Non-pigmented ciliary epithelial cell (primary cell): ENCODE measurements around the gene CCDC85C.

Source experiments
- DNase-seq: peaks from one replicate; pipeline ENCODE4 v3.0.0-alpha.2; 2010; ENCODE audit warnings: low read depth

Gene CCDC85C

GRCh38 chr14:99589651-99590530, 14.1 kb downstream of the CCDC85C start:
- DNase-seq = no peak

DNA sequence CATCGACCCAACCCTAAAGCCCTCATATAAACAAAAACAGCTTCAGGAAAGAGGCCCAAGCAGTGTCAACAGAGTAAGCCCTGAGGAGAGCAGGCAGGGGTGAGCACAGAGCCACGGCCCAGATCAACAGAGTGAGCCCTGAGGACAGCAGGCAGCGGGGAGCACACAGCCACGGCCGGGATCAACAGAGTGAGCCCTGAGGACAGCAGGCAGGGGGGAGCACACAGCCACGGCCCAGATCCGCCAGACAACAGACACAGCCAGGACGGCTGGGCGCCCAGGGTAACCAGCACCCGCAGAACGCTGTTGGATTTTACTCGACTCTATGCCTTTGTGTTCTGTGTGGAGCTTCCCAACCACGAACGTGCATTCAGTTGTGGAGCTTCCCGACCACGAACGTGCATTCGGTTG, 15.0 kb downstream of the CCDC85C start:
- no peak for DNase-seq

GRCh38 chr14:99587460-99588278, 16.3 kb downstream of the CCDC85C start:
- DNase-seq = no peak

- no peak for DNase-seq
Observed at GRCh38 chr14:99586761-99587459, 17.1 kb downstream of the CCDC85C start.

DNA sequence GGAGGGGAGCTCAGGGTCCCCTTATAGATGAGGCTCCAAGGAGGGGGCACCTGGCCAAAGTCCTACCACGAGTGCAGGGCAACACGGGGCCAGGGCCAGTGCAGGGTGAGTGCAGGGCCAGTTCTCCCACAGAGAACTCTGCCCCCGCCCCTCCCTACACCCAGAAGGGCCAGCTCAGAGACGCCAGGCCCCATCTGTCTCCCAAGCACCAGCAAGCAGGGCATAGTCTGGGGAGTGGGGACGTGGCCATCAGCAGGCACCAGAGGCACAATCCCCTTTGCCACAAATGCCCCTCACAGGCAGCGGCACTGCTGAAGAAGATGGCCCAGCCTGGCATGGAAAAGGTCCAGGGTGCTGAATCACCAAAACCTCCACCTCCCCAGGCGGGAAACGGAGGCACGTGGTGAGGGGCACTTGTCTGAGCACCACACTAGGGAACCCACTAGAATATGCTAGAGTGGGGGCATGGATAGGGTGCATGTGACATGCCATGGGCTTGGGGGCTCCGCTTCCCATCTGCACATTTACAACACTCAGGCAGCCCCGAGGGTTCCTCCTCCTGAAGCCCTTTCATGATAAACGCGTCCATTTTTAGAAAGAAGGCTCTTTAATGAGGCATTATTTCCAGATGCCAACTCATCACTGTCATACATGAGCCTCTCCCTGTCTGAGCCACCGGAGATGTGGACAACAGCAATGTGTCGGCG, 17.8 kb downstream of the CCDC85C start:
- no peak for DNase-seq

DNA sequence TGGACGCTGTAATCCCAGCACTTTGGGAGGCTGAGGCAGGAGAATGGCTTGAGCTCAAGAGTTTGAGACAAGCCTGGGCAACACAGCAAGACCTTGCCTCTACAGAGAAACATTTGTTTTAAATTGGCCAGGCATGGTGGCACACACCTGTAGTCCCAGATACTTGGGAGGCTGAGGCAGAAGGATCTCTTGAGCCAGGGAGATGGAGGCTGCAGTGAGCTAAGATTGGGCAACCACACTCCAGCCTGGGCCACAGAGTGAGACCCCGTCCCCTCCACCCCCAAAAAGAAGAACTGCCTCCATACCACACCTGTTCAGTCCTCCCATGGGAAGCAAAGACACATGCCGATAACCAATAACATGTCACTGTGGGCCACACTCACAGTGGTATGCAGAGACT, 19.2 kb downstream of the CCDC85C start:
- DNase-seq = no peak

DNA sequence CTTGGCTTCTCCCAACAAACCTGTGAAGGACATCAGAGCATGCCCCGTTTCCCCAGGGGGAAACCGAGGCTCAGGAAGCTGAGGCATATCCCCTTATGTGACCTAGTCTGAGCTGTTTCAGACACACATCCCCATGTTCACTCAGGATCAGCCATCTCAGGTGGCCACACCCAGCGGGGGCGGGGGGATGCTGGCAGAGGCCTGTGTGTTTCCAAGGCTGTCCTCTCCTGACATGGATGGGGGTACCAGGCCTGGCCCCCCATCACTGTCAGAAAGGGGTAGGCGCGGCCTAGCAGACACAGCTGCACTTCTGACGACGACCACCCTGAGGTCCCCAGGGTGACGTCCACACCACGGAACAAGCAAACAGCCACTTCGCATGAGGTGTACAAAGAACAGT, 22.1 kb downstream of the CCDC85C start:
- no peak for DNase-seq

GRCh38 chr14:99581374-99581773, 22.6 kb downstream of the CCDC85C start:
- no peak for DNase-seq

- DNase-seq = no peak
Observed at GRCh38 chr14:99579903-99580571, 24.0 kb downstream of the CCDC85C start.

DNA sequence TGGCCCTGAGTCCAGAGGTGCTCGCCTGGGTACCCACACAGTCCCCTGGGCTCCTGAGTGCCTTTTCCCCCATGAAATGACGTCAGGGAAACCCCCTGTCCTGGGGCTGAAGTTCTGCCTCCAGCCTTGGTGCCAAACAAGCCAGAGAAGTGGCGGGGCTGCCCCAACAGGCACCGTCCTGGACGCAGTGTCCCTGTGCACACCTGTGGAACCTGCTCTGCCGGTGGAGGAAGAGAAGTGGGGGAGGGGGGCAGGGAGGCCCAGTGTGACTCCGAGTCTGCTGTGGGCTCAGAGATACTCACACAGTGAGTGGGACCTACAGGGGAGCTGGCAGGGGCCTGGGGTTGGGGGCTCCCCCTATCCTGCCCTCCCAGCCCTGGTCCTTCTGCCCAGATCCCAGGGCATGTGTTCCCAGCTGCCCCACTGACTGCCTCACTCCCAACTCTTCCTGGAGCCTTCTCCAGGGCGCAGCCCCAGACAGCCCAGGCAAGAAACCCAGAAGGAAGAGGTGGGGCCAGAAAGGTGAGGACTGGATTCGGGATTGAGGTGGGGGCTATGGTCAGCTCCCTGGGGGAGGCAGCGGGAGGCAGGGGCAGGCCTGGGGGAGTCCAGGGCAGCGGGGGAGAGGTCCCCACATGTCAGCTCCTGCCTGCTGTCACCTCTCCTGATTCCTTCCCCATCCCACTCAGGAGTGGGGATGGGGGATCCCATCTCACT, 24.7 kb downstream of the CCDC85C start:
- no peak for DNase-seq

- DNase-seq = no peak
Observed at GRCh38 chr14:99578541-99579101, 25.4 kb downstream of the CCDC85C start.

DNA sequence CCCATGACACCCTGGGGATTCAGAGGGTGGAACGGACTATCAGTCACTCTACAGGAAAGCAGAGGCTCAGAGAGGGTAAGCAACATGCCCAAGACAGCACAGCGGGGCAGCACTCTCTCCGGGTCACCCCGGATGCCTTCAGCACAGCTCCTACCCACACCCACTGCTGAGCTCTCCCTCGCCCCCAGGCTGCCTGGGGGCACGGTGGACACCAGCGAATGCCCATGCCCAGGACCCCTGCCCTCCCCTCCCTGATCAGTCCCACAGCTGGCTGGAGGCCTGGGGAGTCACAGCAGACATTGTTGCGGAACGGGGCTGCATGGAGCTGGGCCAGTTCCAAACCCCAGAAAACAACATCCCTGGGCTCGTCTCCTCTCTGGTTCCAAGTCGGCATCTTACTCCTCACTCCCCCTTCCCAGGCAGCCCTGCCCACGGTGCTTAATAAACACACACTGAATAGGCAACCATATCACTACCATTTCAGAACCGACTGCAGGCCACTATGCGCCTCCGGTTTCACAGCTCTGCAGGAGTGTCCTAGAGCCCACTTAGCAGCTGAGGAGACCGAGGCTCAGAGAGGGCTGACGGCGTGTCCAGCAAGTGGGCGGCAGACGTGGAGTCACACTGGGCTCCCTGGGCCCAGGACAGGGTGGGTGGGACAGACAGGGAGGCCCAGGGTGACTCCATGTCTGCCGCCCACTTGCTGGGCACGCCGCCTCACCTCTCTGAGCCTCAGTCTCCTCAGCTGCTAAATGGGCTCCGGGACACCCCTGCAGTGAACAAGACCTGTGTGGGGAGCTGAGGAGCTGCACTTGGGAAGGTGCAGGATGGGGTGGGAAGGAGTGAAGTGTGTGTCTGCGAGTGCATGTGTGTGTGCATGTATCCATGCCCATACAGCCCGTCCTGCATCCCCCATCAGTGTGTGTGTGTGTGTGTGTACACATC, 27.0 kb downstream of the CCDC85C start:
- no peak for DNase-seq

DNA sequence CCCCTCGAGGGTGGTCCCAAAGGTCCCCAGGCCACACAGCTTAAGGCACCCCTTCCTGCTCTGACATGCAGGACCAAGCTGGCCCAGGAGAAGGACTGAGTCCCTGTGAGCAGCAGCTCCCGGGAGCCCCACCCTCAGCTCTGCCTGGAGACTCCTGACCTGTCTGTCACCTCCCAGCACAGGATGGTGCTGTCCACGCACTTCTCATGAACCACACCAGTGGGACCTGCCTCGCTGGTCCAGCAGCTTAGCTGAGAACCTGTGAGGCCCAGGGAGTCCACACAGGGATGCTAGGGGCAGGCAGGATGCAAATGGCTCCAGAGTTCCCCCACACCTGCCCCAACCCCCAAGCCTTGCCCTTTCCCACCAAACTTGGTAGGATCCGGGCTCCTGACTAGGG, 27.7 kb downstream of the CCDC85C start:
- no peak for DNase-seq

- no peak for DNase-seq
Observed at GRCh38 chr14:99575043-99576023, 28.7 kb downstream of the CCDC85C start.

DNA sequence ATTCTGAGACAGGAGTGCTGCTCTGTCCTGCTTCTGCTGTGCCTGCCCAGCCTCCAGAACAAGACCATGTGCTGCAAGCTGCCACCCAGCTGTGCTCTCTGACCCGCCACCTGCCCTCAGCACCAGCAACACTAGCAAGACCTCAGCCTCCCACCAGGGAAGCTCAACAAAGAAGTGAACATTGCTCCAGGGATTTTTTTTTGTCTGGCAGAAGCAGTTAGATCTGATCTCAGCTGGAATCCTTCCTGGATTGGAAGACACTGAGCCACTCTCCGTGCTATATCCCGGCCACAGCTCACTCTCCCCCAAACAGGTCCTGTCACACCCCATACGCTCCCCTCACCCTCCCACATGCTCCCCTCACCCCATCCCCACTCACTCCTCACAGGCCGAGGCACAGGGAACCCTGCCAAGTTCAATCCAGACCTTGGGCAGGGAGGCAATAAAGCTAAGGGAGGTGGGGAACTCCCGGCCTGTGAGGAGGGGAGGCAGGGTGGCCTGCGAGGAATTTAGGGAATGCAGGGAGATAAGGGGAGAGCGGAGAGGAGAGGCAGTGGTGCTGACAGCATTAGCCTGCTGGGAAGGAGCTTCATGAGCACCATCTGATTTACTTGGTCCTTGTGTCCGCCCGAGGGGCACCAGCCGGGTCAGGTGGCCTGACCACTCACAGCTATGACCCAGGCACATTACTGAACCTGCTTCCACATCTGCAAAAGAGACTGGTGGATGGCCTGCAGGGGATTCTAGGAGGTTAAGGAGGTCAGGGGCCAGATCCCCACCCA, 29.7 kb downstream of the CCDC85C start:
- DNase-seq = no peak

GRCh38 chr14:99573436-99574098, 30.4 kb downstream of the CCDC85C start:
- no peak for DNase-seq

DNA sequence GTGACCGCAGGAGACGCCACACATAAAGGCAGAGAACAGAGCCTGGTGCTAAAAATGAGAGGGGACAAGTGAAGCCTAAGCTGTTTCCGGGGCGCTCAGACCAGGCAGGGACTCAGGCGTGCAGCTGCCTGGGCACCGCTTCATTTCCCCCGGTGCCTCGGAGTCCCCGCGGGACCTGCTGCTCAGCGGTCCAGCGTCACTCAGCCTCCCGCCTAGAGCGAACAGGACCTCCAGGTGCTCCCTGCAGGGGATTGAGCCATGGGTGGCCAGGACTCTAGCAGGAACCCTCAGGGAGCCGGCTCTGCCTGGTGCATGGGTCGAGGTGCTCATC, 31.0 kb downstream of the CCDC85C start:
- DNase-seq = no peak
